A673 (cell line): ENCODE results near the gene BLOC1S6.

Experiments used
- EZH2 ChIP-seq: fragments of 200-600 bp; sonication (generic); IDR thresholded peaks from 2 replicates; pipeline ENCODE4 v1.6.1; 2017; ENCODE audit warnings: borderline replicate concordance, low read depth, mild to moderate bottlenecking, mixed read lengths, antibody characterized with exemption, low read length; ENCODE audit not compliant: poor library complexity, severe bottlenecking
- TF ChIP-seq, protein P1 (sequence below): fragments of 300-800, 200-600 bp; sonication (generic); conservative IDR thresholded peaks from 2 replicates; pipeline ENCODE4 v1.5.1; 2017; ENCODE audit warnings: low read depth, mild to moderate bottlenecking, antibody characterized with exemption, low read length, moderate library complexity, mixed read lengths

DNA sequence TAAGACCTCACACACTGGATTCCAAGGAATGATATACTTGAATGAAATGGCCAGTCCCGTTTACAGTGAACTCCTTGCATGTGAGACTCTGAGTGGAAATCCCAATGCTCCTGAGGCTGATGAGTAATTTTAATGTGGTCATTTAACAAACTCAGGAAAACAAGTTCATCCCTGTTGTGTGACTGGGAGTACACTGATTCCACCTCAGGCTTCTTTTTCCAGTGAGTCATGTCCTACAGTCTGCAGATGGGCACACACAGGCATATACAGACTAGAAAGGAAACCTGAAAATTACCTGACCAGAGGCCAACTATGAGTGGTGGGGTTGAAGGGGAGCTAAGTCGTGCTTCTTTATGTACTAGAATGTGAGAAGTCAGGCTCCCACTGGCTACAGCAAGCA lies 53.4 kb downstream of the BLOC1S6 start:
- TF ChIP-seq, protein P1, sequence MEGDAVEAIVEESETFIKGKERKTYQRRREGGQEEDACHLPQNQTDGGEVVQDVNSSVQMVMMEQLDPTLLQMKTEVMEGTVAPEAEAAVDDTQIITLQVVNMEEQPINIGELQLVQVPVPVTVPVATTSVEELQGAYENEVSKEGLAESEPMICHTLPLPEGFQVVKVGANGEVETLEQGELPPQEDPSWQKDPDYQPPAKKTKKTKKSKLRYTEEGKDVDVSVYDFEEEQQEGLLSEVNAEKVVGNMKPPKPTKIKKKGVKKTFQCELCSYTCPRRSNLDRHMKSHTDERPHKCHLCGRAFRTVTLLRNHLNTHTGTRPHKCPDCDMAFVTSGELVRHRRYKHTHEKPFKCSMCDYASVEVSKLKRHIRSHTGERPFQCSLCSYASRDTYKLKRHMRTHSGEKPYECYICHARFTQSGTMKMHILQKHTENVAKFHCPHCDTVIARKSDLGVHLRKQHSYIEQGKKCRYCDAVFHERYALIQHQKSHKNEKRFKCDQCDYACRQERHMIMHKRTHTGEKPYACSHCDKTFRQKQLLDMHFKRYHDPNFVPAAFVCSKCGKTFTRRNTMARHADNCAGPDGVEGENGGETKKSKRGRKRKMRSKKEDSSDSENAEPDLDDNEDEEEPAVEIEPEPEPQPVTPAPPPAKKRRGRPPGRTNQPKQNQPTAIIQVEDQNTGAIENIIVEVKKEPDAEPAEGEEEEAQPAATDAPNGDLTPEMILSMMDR = no peak
- TF ChIP-seq EZH2 = no peak
